GM12878 (cell line): ENCODE results near the gene LMF2. TPM values are rescaled to one million over a fixed set of nuclear protein-coding genes. Genes with fewer than 3 reads are reported as not detected.

Experiments
- ATAC-seq: fragments of 200-7000 bp; cut with Tn5 transposase; 3 replicates; pipeline ENCODE4 v1.9.1; 2020; ENCODE audit warnings: mild to moderate bottlenecking, moderate library complexity
- BruUV-seq: library from RNA; stranded (reverse); fragments of 400-500 nt; replicated peaks from 2 replicates; lab custom pipeline; 2021; lab: Mats Ljungman, UMichigan
- CTCF ChIA-PET: fragments of 300-600 bp; sonication (Branson Sonifier 250); formaldehyde crosslinking; extraction: SDS; loops from one replicate; lab custom pipeline; 2021; ENCODE audit warnings: inconsistent platforms; lab: Yijun Ruan, JAX
- POLR2A ChIA-PET: fragments of 350-600 bp; formaldehyde crosslinking; extraction: SDS; loops from one replicate; lab custom pipeline; 2021; ENCODE audit warnings: inconsistent platforms; lab: Charles Lee
- RAD21 ChIA-PET: fragments of 300-600 bp; sonication (Branson Sonifier 250); formaldehyde crosslinking; loops from one replicate; lab custom pipeline; 2023; ENCODE audit warnings: antibody characterized with exemption; ENCODE audit not compliant: unreplicated experiment; lab: Charles Lee
- SMC1A ChIA-PET: fragments of 300-600 bp; sonication (Branson Sonifier 250); formaldehyde crosslinking; loops from one replicate; lab custom pipeline; 2023; ENCODE audit not compliant: unreplicated experiment, uncharacterized antibody; lab: Charles Lee
- DNase-seq: peaks from one replicate; pipeline ENCODE4 v3.0.0-alpha.2; 2011; ENCODE audit warnings: low read depth, low spot score
- FAIRE-seq: peaks from 3 replicates; lab custom pipeline; 2011; peaks lifted over from hg19 to GRCh38; lab: Jason Lieb, UNC
- H2AFZ ChIP-seq: 2 replicates; pipeline ENCODE4 v1.6.0; 2011; ENCODE audit warnings: low read depth, low read length, control low read depth; ENCODE audit not compliant: control insufficient read depth
- H3K27ac ChIP-seq: 2 replicates; pipeline ENCODE4 v1.5.1; 2011; ENCODE audit warnings: control low read depth; ENCODE audit not compliant: control insufficient read depth, insufficient read depth
- H3K27me3 ChIP-seq, 2 experiments: replicated peaks in 1 of 2; 2 replicates each; pipeline versions ENCODE4 v1.6.0 to v1.6.1; 2011; ENCODE audit warnings: low read length in 1 of 2; ENCODE audit not compliant: control insufficient read depth in 2 of 2, insufficient read depth in 2 of 2
- H3K36me3 ChIP-seq, 2 experiments: 2 replicates each; pipeline ENCODE4 v1.5.1; 2011; ENCODE audit warnings: low read length in 1 of 2; ENCODE audit not compliant: control insufficient read depth in 2 of 2, insufficient read depth in 2 of 2
- H3K4me1 ChIP-seq: 2 replicates; pipeline ENCODE4 v1.6.1; 2011; ENCODE audit warnings: mild to moderate bottlenecking, low read length, moderate library complexity, mixed read lengths; ENCODE audit not compliant: control insufficient read depth, insufficient read depth
- H3K4me2 ChIP-seq: 2 replicates; pipeline ENCODE4 v1.6.0; 2011; ENCODE audit warnings: control low read depth; ENCODE audit not compliant: control insufficient read depth, insufficient read depth
- H3K4me3 ChIP-seq: fragments of 200-600 bp; sonication (generic); 2 replicates; pipeline ENCODE4 v1.5.1; 2016
- H3K79me2 ChIP-seq: 2 replicates; pipeline ENCODE4 v1.6.0; 2011; ENCODE audit warnings: low read length; ENCODE audit not compliant: control insufficient read depth, insufficient read depth
- H3K9ac ChIP-seq: 2 replicates; pipeline ENCODE4 v1.8.0; 2011; ENCODE audit warnings: low read length, control low read depth, mixed read lengths; ENCODE audit not compliant: control insufficient read depth, insufficient read depth
- H3K9me3 ChIP-seq: replicated peaks from 3 replicates; pipeline ENCODE4 v1.5.1; 2011; ENCODE audit warnings: mild to moderate bottlenecking, low read length; ENCODE audit not compliant: control insufficient read depth, insufficient read depth
- H4K20me1 ChIP-seq: 2 replicates; pipeline ENCODE4 v1.6.0; 2011; ENCODE audit not compliant: control insufficient read depth, insufficient read depth
- CBX5 ChIP-seq: sonication (generic); IDR thresholded peaks from 2 replicates; pipeline ENCODE4 v1.6.1; 2016; ENCODE audit warnings: low read depth, moderate library complexity, mild to moderate bottlenecking, inconsistent platforms
- GATAD2B ChIP-seq: fragments of 450-650 bp; conservative IDR thresholded peaks from 2 replicates; pipeline ENCODE4 v1.6.1; 2017; ENCODE audit warnings: low read depth, mild to moderate bottlenecking, moderate library complexity
- MEF2B ChIP-seq: fragments of 450-650 bp; IDR thresholded peaks from 2 replicates; pipeline ENCODE4 v1.6.1; 2018; ENCODE audit warnings: mild to moderate bottlenecking, moderate library complexity; ENCODE audit not compliant: partially characterized antibody, poor library complexity, severe bottlenecking
- NR2F1 ChIP-seq: fragments of 450-650 bp; conservative IDR thresholded peaks from 2 replicates; pipeline ENCODE4 v1.6.1; 2017; ENCODE audit warnings: mild to moderate bottlenecking
- POLR2A ChIP-seq: IDR thresholded peaks from 2 replicates; pipeline ENCODE4 v1.6.1; 2011; ENCODE audit warnings: low read depth, mild to moderate bottlenecking, low read length
- RAD21 ChIP-seq: IDR thresholded peaks from 2 replicates; pipeline ENCODE4 v1.6.1; 2011; ENCODE audit warnings: mild to moderate bottlenecking, low read depth, low read length, moderate library complexity; ENCODE audit not compliant: insufficient read depth
- RUNX3 ChIP-seq: IDR thresholded peaks from 2 replicates; pipeline ENCODE4 v1.6.1; 2012; ENCODE audit warnings: low read length, inconsistent platforms
- SREBF2 ChIP-seq: IDR thresholded peaks from 2 replicates; pipeline ENCODE4 v1.6.1; 2012; ENCODE audit warnings: mild to moderate bottlenecking, low read length
- ZBTB33 ChIP-seq: fragments of 450-650 bp; IDR thresholded peaks from 2 replicates; pipeline ENCODE4 v1.6.1; 2017; ENCODE audit warnings: mild to moderate bottlenecking
- WGBS: methylation state at CpG from one replicate; pipeline ENCODE4 v1.1.6; 2016; ENCODE audit warnings: low lambda C conversion rate; ENCODE audit not compliant: insufficient replicate concordance, insufficient coverage; ENCODE audit errors: missing lambda C conversion rate; 5-methylcytosine and 5-hydroxymethylcytosine counted together
- in situ Hi-C: fragments of 300-500 bp; cut with MboI; formaldehyde crosslinking; loops from 9 replicates; pipeline ENCODE4 v1.14.3; 2018; ENCODE audit warnings: mixed read lengths
- intact Hi-C: fragments of 100-400 bp; cut with micrococcal nuclease; formaldehyde crosslinking; loops from one replicate; pipeline ENCODE4 v1.14.2; 2022; ENCODE audit not compliant: unreplicated experiment
- polyA plus RNA-seq, 11 experiments: library from polyadenylated mRNA; depleted of rRNA in 4 of 11; unstranded in 6 of 11; stranded (reverse) in 5 of 11; fragments of >200 nt; fragmentation: Nextera tagmentation in 4 of 11; fragmentation: Illumina TruSeq in 1 of 11; extraction: Ambion mirVana in 4 of 11; extraction: Trizol in 1 of 11; gene quantifications; 1 replicate in 1 of 11; 2 replicates in 10 of 11; pipeline versions ENCODE4 v1.2.1 to v1.2.3, GENCODE V29; 2011 to 2016; ENCODE audit warnings: inconsistent platforms in 2 of 11, missing spikeins in 2 of 11, low read depth in 1 of 11
- total RNA-seq, 4 experiments: library from RNA; depleted of rRNA in 3 of 4; stranded (reverse); fragments of >200 nt in 3 of 4; fragmentation: Illumina TruSeq in 1 of 4; extraction: Trizol in 1 of 4; gene quantifications; 2 replicates each; pipeline versions ENCODE4 v1.2.1 to v1.2.3, GENCODE V29; 2013 to 2021
- TF ChIP-seq, protein P1 (sequence below), 3 experiments: IDR thresholded peaks in 2 of 3; conservative IDR thresholded peaks in 1 of 3; 2 replicates each; pipeline ENCODE4 v1.5.1; 2011; ENCODE audit warnings: low read depth in 3 of 3, low read length in 3 of 3, mild to moderate bottlenecking in 3 of 3, control low read depth in 2 of 3, moderate library complexity in 2 of 3, inconsistent platforms in 1 of 3, mixed read lengths in 1 of 3; ENCODE audit not compliant: control insufficient read depth in 2 of 3, insufficient read depth in 1 of 3; ENCODE audit errors: extremely low read depth in 1 of 3
- TF ChIP-seq, protein P2 (sequence below): fragments of 450-650 bp; IDR thresholded peaks from 2 replicates; pipeline ENCODE4 v1.6.1; 2018; ENCODE audit warnings: mild to moderate bottlenecking, low read depth, moderate library complexity; ENCODE audit not compliant: partially characterized antibody
- TF ChIP-seq, protein P3 (sequence below): fragments of 450-650 bp; IDR thresholded peaks from 2 replicates; pipeline ENCODE4 v1.6.1; 2018; ENCODE audit warnings: borderline replicate concordance, mild to moderate bottlenecking; ENCODE audit not compliant: partially characterized antibody

The LMF2 gene
- total and polyA plus RNA-seq, 10 of the 15 experiments (the other 5 are each of a cell fraction or from before 2014, with no cell fraction given) = 0.08 to 57.5 (median 21.2) TPM

DNA sequence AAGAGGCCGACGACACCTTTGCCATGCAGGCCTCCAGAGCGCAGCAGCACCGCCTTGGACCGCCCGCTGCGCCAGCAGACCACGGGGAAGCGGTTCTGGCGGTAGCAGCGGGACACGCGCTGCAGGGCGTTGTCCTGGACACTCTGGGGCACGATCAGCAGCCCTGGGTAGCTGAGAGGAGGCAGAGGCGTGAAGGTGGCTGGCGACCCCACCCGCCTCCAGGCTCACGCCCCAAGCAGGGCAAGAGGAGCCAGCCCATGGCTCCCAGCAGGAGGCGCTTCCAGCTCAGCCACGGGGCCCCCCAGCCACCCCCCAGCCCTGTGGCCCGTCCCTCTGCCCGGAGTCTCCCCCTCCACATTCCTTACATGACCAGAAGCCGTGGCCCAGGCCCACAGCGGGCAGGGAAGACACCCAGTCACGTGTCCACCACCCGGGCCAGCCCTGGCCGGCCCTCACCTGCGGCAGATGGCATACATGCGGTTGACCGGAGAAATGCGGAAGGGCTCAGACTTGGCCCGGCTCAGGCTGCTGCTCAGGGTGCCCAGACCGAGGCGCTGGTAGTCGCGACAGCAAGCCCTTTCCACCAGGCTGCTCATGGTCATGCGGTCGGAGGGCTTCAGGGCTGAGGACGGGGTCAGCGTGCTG, 47.9 kb downstream of the LMF2 start:
- Histone ChIP-seq H3K4me1 (no peaks in the 10 kb centered on the region), H3K79me2 (no peaks in the 10 kb centered on the region), H3K4me3 (no peak overlapping the region), H4K20me1 (no peaks in the 10 kb centered on the region), H3K9me3 (no peaks in the 10 kb centered on the region), H2AFZ (no peak overlapping the region), H3K36me3 (peaks cover 11 to 58% of the 10 kb centered on the region in 2 experiments), H3K27ac (no peak overlapping the region), H3K9ac (no peak overlapping the region), H3K27me3 (no peaks in the 10 kb centered on the region), H3K4me2 (no peak overlapping the region)
- TF ChIP-seq RUNX3 (no peak), POLR2A (peak; percentile 3), SREBF2 (no peak), CBX5 (no peak), MEF2B (no peak), ZBTB33 (0 out of 2 replicates have a peak, but pooled peaks have one; percentile 24), RAD21 (0 out of 2 replicates have a peak, but pooled peaks have one; percentile 4), GATAD2B (no peak), NR2F1 (no peak)
- TF ChIP-seq, protein P1, sequence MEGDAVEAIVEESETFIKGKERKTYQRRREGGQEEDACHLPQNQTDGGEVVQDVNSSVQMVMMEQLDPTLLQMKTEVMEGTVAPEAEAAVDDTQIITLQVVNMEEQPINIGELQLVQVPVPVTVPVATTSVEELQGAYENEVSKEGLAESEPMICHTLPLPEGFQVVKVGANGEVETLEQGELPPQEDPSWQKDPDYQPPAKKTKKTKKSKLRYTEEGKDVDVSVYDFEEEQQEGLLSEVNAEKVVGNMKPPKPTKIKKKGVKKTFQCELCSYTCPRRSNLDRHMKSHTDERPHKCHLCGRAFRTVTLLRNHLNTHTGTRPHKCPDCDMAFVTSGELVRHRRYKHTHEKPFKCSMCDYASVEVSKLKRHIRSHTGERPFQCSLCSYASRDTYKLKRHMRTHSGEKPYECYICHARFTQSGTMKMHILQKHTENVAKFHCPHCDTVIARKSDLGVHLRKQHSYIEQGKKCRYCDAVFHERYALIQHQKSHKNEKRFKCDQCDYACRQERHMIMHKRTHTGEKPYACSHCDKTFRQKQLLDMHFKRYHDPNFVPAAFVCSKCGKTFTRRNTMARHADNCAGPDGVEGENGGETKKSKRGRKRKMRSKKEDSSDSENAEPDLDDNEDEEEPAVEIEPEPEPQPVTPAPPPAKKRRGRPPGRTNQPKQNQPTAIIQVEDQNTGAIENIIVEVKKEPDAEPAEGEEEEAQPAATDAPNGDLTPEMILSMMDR (IDR thresholded peaks at IDR 0.05 in 2 of 3, conservative IDR thresholded peaks at IDR 0.05 in 1 of 3; ENCODE audit: control insufficient read depth in 2 of 3, extremely low read depth in 1 of 3, insufficient read depth in 1 of 3, low read depth in 3 of 3, low read length in 3 of 3) = 0 out of 6 replicates have a peak, but pooled peaks of 1 of the 3 experiments have one; percentile 9
- TF ChIP-seq, protein P2, sequence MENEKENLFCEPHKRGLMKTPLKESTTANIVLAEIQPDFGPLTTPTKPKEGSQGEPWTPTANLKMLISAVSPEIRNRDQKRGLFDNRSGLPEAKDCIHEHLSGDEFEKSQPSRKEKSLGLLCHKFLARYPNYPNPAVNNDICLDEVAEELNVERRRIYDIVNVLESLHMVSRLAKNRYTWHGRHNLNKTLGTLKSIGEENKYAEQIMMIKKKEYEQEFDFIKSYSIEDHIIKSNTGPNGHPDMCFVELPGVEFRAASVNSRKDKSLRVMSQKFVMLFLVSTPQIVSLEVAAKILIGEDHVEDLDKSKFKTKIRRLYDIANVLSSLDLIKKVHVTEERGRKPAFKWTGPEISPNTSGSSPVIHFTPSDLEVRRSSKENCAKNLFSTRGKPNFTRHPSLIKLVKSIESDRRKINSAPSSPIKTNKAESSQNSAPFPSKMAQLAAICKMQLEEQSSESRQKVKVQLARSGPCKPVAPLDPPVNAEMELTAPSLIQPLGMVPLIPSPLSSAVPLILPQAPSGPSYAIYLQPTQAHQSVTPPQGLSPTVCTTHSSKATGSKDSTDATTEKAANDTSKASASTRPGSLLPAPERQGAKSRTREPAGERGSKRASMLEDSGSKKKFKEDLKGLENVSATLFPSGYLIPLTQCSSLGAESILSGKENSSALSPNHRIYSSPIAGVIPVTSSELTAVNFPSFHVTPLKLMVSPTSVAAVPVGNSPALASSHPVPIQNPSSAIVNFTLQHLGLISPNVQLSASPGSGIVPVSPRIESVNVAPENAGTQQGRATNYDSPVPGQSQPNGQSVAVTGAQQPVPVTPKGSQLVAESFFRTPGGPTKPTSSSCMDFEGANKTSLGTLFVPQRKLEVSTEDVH = no peak
- TF ChIP-seq, protein P3, sequence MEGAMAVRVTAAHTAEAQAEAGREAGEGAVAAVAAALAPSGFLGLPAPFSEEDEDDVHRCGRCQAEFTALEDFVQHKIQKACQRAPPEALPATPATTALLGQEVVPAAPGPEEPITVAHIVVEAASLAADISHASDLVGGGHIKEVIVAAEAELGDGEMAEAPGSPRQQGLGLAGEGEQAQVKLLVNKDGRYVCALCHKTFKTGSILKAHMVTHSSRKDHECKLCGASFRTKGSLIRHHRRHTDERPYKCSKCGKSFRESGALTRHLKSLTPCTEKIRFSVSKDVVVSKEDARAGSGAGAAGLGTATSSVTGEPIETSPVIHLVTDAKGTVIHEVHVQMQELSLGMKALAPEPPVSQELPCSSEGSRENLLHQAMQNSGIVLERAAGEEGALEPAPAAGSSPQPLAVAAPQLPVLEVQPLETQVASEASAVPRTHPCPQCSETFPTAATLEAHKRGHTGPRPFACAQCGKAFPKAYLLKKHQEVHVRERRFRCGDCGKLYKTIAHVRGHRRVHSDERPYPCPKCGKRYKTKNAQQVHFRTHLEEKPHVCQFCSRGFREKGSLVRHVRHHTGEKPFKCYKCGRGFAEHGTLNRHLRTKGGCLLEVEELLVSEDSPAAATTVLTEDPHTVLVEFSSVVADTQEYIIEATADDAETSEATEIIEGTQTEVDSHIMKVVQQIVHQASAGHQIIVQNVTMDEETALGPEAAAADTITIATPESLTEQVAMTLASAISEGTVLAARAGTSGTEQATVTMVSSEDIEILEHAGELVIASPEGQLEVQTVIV = no peak
- RAD21 ChIA-PET = no interaction called here
- FAIRE-seq (no peak), ATAC-seq (peak; percentile 24; the same call in 1 of the 3 replicates), DNase-seq (no peak)
- POLR2A ChIA-PET = no interaction called here
- in situ Hi-C loops = no loop called here
- CTCF ChIA-PET = interaction anchor here (1.4 kb wide), 1 partner anchor 103 kb away, joined by 3 read pairs; the partner anchor contains the start of gene SYCE3
- 97% methylated on average over 36 of the region's 41 CpGs for WGBS
- SMC1A ChIA-PET = no interaction called here
- intact Hi-C loops = no loop called here
- BruUV-seq = TSS peak; percentile 33
